IPS-18a (cell line): ENCODE data around the gene USP3.
"Not testable (repeated sequence)": the region's sequence is repeated elsewhere in the genome, so short reads cannot be mapped to it uniquely, and the experiment has no call there.

Source experiments
- H3K27ac ChIP-seq: one replicate; pipeline ENCODE4 v1.5.1; 2013; ENCODE audit warnings: low read length
- H3K27me3 ChIP-seq: one replicate; pipeline ENCODE4 v1.6.1; 2013; ENCODE audit warnings: mild to moderate bottlenecking, low read length; ENCODE audit not compliant: control insufficient read depth, insufficient read depth
- H3K36me3 ChIP-seq: one replicate; pipeline ENCODE4 v1.6.1; 2013; ENCODE audit warnings: low read depth, low read length; ENCODE audit not compliant: control insufficient read depth
- H3K4me1 ChIP-seq: one replicate; pipeline ENCODE4 v1.6.1; 2013; ENCODE audit warnings: low read depth, low read length; ENCODE audit not compliant: control insufficient read depth
- H3K4me3 ChIP-seq: one replicate; pipeline ENCODE4 v1.5.1; 2013; ENCODE audit warnings: low read length
- H3K9ac ChIP-seq: one replicate; pipeline ENCODE4 v1.6.1; 2013; ENCODE audit warnings: mild to moderate bottlenecking, low read length, moderate library complexity
- H3K9me3 ChIP-seq: one replicate; pipeline ENCODE4 v1.6.1; 2013; ENCODE audit warnings: low read depth, low read length; ENCODE audit not compliant: control insufficient read depth

USP3 gene

DNA sequence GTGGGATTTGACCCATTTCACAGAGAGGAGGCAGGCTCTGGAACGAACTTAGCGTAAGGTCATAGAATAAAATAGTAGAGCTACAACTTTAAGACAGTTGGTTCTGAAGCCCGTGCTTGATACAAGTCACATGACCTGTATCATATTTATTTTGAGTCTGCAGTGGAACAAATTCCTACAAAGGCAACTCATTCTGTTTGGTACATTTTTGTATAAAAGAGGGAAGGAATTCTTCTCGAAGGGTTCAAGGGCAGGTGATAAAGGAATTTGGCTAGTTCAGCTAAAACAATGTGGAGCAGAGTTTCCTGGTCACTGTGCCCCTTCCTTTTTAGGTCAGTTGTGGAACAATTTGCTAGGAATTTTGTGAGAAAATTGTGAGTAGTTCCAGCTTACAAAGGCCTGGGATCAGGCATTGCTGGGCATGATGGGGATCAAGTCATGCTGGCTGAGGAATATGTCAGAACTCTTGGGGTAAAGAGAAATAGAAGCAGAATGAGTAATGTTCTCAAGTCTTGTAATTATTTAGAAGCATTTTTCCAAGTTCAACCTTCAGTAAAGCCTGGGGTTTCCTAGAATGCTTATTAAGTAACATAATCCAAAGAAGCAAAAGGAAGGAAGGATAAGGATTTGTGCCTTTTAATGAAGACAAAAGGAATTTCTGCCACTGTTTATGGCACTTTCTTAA, 19.1 kb downstream of the USP3 start:
- Histone ChIP-seq H3K9ac (no peak overlapping the region), H3K9me3 (no peaks in the 10 kb centered on the region), H3K36me3 (no peaks in the 10 kb centered on the region), H3K4me1 (peaks cover under 1% of the 10 kb centered on the region), H3K4me3 (no peak overlapping the region), H3K27me3 (no peaks in the 10 kb centered on the region), H3K27ac (no peak overlapping the region)

DNA sequence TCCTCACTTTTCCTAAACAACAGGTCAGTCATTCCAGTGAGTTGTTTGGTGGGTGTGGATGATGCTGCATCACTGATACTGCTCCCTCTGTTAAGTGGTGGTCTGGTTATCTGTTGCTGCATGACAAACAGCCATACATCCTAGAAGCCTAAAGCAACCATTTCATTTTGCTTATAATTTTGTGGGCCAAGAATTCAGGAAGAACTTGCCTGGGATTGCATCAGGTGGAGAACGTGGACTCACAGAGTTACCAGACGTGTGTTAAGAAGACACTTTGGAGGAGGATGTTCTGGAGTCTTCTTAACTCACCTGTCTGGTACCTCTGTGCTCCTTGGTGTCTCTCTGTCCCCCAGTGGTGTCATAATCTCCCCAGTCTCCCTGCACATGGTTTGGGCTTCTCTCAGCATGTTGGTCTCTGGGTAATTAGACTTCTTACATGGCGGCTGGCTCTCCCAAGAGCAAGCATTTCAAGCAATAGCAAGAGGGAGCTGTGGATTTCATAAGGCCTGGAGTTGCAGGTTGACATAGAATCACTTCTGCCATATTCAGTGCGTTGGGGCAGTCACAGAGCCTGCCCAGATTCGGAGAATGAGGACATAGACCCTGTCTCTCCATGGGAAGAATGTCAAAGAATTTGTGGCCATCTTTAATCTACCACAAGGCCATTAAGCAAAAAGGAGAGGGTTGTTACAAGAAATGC, 20.1 kb downstream of the USP3 start:
- no peak overlapping the region for H3K27ac ChIP-seq
- H3K27me3 ChIP-seq, result no peaks in the 10 kb centered on the region
- H3K9me3 ChIP-seq, result no peaks in the 10 kb centered on the region
- H3K4me1 ChIP-seq, result no peaks in the 10 kb centered on the region
- no peak overlapping the region for H3K4me3 ChIP-seq
- no peak overlapping the region for H3K9ac ChIP-seq
- H3K36me3 ChIP-seq, result no peaks in the 10 kb centered on the region

DNA sequence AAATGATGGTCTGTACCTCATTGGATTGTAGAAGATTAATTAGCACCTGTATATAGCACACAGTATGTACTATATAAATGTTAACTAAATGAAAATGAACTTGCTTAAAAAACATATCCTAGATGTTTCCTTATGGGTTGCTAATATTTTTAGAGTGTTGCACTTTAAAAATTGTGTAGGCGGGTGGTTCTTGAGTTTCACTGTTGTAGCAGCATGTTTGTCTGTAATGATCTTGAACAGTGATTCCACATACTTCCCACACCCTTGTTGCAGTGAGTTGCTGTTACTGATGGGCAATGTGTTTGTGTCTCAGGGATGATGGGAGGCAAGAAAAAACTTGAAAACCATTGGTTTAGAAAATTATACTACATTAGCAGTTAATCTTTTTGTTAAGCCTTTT, 22.0 kb downstream of the USP3 start:
- H3K27me3 ChIP-seq, result no peaks in the 10 kb centered on the region
- H3K9ac ChIP-seq, result no peak overlapping the region
- peaks cover 6% of the 10 kb centered on the region for H3K4me1 ChIP-seq
- no peak overlapping the region for H3K4me3 ChIP-seq
- no peak overlapping the region for H3K27ac ChIP-seq
- no peaks in the 10 kb centered on the region for H3K9me3 ChIP-seq
- H3K36me3 ChIP-seq, result no peaks in the 10 kb centered on the region

DNA sequence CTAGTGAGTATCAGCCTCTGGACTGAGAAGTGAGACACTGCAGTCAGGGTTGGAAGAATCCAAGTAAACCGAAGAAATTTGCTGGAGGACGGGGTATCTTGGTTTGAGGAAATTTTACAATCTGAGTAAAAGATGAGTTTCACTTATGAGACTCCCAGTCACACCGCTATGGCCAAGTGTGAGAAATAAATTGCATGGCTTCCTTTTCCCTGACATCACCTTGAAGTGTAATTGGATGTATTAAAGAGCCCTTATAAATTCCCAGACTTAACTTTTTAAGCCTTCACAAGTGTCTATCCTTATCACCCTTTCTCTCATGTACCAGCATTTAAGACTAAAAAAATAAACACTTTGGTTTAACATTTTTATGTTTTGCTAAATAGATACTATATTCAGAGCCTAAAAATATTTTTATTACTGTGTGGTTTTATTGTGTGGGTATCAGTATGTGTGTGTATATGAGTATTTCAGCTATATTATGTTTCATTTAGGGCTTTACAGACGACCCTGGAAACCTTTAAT, 23.8 kb downstream of the USP3 start:
- H3K9ac ChIP-seq, result no peak overlapping the region
- H3K36me3 ChIP-seq, result no peaks in the 10 kb centered on the region
- no peak overlapping the region for H3K4me3 ChIP-seq
- H3K27me3 ChIP-seq, result no peaks in the 10 kb centered on the region
- H3K4me1 ChIP-seq, result peaks cover 22% of the 10 kb centered on the region
- no peaks in the 10 kb centered on the region for H3K9me3 ChIP-seq
- no peak overlapping the region for H3K27ac ChIP-seq

- no peak overlapping the region for H3K9ac ChIP-seq
- H3K9me3 ChIP-seq, result no peaks in the 10 kb centered on the region
- H3K36me3 ChIP-seq, result no peaks in the 10 kb centered on the region
- H3K27ac ChIP-seq, result no peak overlapping the region
- no peaks in the 10 kb centered on the region for H3K27me3 ChIP-seq
- no peak overlapping the region for H3K4me3 ChIP-seq
- H3K4me1 ChIP-seq, result peaks cover 35% of the 10 kb centered on the region
These were observed 25.8 kb downstream of the USP3 start for GRCh38 chr15:63530235-63530634.

DNA sequence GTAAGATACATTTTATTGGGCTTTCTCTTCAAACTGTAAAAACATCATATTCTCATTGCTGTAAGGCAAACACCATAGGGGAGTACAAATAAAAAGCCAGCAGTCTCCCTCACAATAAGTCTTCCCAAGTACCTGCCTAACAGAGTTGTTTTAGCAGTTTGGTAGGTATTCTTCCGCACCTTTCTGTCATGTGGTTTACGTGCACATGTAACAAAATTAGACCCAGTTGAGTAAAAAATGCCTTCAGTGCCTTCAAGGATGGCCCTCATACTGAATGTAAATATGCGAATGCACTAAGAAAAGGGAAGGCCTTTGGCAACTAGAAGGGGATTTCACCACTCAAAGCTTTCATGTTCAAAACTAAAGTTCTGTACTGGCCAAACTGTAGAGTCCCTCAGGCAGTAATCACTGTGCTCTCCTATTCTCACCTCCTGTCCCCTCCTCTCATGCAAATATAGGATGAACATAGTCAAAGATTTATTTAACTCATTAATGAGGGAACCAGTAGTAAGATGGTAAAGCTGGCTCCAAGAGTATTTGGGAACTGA, 26.4 kb downstream of the USP3 start:
- Histone ChIP-seq H3K4me1 (peaks cover 41% of the 10 kb centered on the region), H3K4me3 (no peak overlapping the region), H3K9me3 (no peaks in the 10 kb centered on the region), H3K9ac (no peak overlapping the region), H3K36me3 (no peaks in the 10 kb centered on the region), H3K27me3 (no peaks in the 10 kb centered on the region), H3K27ac (no peak overlapping the region)

- no peaks in the 10 kb centered on the region for H3K27me3 ChIP-seq
- H3K4me3 ChIP-seq, result no peak overlapping the region
- no peak overlapping the region for H3K9ac ChIP-seq
- H3K4me1 ChIP-seq, result peaks cover 47% of the 10 kb centered on the region
- no peaks in the 10 kb centered on the region for H3K9me3 ChIP-seq
- H3K36me3 ChIP-seq, result no peaks in the 10 kb centered on the region
- H3K27ac ChIP-seq, result no peak overlapping the region
These were observed 27.2 kb downstream of the USP3 start for GRCh38 chr15:63531586-63531985.

- H3K9me3 ChIP-seq, result no peaks in the 10 kb centered on the region
- H3K36me3 ChIP-seq, result no peaks in the 10 kb centered on the region
- H3K9ac ChIP-seq, result no peak overlapping the region
- H3K4me1 ChIP-seq, result peaks cover 51% of the 10 kb centered on the region
- no peak overlapping the region for H3K4me3 ChIP-seq
- H3K27me3 ChIP-seq, result no peaks in the 10 kb centered on the region
- peak overlapping the region; percentile 9 for H3K27ac ChIP-seq
These were observed 27.9 kb downstream of the USP3 start for GRCh38 chr15:63532307-63532744.

- not testable (repeated sequence) for H3K36me3 ChIP-seq, H3K4me3 ChIP-seq, H3K9ac ChIP-seq, H3K27ac ChIP-seq, H3K27me3 ChIP-seq, H3K9me3 ChIP-seq
- H3K4me1 ChIP-seq, result peaks cover 68% of the 10 kb centered on the region
These were observed 30.5 kb downstream of the USP3 start for GRCh38 chr15:63534888-63535287.

GRCh38 chr15:63535689-63536088, 31.3 kb downstream of the USP3 start:
- H3K27me3 ChIP-seq, result no peaks in the 10 kb centered on the region

GRCh38 chr15:63538876-63539275, 34.5 kb downstream of the USP3 start:
- no peaks in the 10 kb centered on the region for H3K36me3 ChIP-seq
- H3K27ac ChIP-seq, result peak overlapping the region; percentile 15
- H3K4me1 ChIP-seq, result peaks cover 52% of the 10 kb centered on the region
- H3K4me3 ChIP-seq, result no peak overlapping the region
- no peaks in the 10 kb centered on the region for H3K27me3 ChIP-seq
- H3K9me3 ChIP-seq, result no peaks in the 10 kb centered on the region
- H3K9ac ChIP-seq, result no peak overlapping the region

More at GRCh38 chr15:63535689-63536088, 31.3 kb downstream of the USP3 start:
- Histone ChIP-seq H3K27ac (peak overlapping the region; percentile 3), H3K36me3 (no peaks in the 10 kb centered on the region), H3K9me3 (no peaks in the 10 kb centered on the region), H3K4me3 (peak overlapping the region; percentile 17), H3K9ac (no peak overlapping the region), H3K4me1 (peaks cover 74% of the 10 kb centered on the region)
